Daoy (cell line): ENCODE results near the gene ELMO1. TPM values are rescaled to one million over a fixed set of nuclear protein-coding genes. Genes with fewer than 3 reads are reported as not detected.

ENCODE experiments used
- DNase-seq: peaks from one replicate; pipeline ENCODE4 v3.0.0-alpha.2; 2015; ENCODE audit warnings: low read depth
- total RNA-seq: library from RNA; depleted of rRNA; stranded (reverse); fragments of >200 nt; shearing (Covaris generic); gene quantifications from 2 replicates; pipeline ENCODE4 v1.2.3, GENCODE V29; 2014

ELMO1 gene
- total RNA-seq, 1 experiment from 2014 or later, result 7.0 TPM

DNA sequence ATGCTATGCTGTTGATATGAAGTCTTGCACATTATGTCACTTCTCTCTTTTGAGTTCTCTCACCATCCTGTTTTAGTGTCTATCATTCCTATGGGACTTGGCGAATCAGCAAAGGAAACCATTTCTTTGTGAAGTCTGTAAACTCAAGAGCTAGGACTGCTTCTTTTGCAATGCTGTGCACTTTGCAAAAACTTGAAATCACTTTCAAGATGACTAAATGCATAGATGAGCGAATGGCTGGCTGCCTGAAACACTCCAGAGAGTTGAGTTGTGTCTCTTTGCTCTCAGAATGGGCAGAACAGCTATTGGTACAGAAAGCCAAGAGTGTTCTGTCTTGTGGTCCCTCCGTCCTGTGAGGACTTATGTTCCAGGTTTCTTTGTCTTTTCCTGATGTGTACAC lies 18.3 kb upstream of the ELMO1 start:
- no peak for DNase-seq

DNA sequence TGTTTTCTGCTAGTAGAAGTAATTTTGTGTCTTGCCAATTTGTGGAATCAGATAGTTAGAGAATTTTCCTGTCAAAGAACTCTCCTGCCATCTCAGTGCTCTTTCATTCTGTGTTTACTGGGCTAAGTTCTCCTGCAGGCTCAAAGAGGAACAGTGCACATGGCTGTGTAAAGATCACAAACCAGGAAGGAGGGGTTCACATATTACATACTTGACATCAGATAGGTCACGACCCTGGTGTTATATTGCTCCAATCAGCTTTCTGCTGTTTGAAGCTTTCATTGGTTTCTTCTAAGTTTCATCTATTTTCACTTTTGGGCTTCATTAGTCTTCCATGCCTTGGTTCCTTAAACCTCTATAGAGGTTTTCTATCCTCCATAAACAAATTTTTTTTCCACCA lies 13.5 kb upstream of the ELMO1 start:
- no peak for DNase-seq

DNA sequence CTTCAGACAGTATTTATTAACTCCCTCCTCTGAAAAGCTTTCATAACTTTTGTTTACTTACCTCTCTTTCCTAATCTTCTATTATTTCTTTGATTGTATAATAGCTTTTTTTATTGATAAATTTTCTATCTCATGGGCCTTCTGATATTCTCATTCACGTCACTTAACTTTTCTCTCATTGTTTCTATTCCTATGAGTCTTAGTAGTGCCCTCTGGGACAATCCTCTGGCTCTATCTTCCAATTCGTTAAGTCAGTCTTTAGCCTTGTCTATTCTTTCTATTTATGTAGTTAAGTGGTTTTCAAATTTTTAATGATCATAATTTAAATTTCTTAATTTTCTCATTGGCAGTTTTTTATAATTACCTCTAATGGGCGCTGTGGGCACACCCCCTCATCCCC lies 6.4 kb upstream of the ELMO1 start:
- DNase-seq, result no peak

DNA sequence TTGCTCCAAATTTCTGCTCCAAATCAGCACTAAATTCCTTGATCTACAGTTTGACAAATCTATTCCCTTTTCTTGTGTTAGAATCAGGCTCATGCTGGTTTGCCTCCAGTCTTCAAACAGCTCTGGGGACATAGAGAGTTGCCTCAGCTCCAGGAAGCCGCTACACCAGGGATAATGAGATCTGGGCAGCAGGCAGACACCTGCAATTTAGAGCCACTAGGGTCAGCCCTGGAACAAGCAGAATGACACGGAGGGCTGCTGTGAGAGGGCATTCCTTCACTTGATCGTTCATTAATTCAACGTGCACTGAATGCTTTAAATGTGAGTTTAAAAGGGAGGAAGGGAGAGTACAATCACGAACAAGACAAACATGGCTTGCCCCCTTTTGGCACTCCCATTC lies 3.7 kb upstream of the ELMO1 start:
- DNase-seq, result no peak

DNA sequence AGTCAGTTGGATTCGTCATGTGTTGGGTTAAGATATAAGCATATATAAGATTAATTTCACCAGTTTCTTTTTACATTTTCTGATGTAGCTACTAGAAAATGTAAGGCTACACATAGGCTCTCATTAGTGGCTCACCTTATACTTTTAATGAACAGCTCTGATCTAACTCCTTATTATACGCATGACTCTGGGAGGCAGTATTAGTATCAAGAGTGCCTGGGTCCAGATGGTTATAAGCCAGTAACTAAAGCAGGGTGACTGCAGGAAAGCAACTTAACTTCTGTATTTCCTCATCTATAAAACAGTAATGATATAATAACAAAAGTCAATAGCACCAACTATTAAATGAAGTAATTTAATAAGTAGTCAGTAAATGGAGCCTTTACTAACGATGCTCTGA lies 1.4 kb upstream of the ELMO1 start:
- DNase-seq, result no peak

DNA sequence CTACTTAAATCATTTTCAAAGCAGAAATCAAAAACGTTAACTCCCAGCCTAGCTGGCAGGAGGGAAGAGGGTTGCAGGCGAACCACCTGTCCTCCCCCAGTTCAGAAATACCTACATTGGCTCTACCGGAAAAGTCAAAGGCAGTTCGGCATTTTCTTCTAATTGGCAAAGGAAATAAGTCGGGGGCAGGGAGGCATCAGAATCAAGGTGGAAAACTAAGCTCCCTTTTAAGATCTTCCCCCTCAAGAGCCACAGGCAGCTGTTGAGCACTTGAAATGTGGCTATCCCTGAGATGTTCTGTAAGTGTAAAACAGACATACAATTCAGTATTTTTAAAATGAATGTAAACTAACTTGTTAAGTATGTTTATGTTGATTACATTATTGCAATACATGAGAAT lies 957 bp upstream of the ELMO1 start:
- DNase-seq, result no peak

DNA sequence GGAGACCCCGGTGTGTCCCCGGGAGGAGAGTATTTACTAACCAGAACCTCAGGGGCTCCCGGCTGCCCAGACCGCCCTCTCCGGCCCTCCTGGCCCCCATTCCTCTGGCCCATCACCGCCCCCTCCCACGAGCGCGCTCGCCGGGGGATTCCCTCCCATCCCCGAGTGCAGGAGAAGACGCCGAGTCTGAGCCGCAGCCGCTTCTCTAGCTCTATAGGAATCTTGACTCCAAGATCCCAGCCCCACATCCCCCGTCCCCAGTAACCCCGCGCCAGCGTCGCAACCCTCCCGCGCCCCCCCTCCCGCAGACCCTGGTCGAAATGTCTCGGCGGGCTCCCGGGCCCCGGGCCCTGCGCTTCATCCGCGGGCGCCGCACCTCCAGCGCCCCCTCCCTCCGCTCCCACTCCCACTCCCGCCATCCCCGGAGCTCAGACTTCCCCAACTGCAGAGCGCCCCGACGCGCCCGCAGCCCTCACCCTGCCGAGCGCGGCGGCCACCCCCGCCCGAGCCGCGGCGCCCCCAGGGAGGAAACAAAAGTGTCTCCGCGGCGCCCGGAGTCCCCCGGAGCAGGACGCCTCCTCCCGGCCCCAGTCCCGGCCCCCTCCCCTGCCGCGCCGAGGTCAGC lies 541 bp downstream of the ELMO1 start:
- DNase-seq, result peak; percentile 37

DNA sequence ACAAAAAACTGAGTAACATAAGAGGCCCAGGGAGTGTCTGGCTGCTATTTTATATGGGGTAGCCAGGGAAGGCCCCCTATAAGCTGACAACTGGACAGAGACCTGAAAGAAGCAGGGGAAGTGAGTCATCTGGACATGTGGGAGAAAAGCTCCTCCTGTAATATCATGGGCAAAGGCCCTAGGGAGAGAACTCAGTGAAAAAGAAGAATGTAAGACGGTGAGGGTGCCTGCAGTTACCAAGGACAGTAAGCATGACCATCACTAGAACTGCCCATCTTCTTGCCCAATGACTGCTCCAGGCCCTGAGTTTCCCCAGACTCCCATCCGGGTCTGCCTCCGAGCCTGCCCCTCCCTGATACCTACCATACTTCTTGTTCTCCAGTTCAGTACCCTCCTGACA lies 2.3 kb downstream of the ELMO1 start:
- DNase-seq, result peak; percentile 35

DNA sequence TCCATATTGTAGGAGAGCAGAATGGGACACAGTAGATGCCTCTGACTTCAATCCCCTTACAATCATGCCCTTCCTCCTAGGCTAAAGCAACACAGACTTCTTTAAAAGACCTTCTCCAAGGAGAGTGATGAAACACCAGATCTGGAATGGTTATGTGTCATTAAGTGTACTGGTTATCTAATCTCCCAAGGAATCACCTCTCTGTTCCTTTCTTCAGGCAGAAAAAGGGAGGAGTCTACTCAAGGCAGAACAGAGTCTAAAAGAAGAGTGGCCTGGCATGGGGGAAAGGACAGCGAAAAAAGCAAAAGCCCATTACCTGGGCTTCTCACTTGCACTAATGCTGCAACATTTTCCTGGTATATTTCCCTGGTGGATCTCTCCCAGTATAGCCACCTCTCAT lies 2.9 kb downstream of the ELMO1 start:
- DNase-seq, result no peak

DNA sequence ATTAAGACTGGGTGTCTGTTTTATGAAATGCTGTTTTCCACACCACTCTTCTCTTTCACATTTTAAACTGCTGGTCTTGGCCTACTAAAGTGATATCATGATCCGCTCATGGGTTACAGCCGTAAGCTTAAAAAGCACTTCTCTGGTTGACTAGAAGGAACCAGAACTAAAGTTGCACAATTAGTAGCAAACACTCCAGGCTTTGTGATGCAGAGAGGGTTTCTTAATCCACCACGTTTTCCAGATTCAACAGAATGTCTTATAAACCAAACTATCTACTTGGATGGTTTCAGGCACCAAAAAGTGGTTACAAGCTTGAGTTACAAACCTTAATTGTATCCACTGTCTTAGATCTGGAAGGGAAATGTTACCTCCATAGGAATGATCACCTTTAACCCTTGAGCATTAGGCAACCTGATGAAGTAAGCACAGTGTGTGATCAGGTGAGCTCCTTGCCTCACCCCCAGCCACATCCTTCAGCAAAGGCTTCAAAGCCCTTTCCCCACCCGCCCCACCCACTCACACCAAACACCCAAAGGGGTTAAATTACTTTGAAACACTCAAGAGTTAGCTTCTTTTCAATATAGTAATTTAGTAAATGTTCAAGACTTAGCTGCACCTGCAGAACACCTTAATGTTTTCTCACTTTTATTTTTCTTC lies 3.5 kb downstream of the ELMO1 start:
- no peak for DNase-seq

DNA sequence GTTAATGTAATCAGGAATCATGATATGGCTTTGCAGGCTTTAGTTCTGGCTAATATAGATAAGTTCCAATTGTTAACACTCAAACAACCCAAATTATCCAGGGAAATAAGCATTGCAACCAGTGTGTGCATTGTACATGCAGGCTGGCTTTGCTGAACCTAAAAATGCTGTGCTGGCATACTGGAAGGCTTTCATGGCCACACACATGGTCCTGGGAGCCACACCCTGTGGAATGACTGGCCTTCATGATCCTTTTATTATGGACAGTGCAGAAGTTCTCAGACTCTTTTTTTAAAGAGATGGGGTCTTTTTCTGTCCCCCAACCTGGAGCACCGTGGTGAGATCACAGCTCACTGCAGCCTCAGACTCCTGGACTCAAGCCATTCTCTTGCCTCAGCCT lies 5.0 kb downstream of the ELMO1 start:
- DNase-seq, result no peak

DNA sequence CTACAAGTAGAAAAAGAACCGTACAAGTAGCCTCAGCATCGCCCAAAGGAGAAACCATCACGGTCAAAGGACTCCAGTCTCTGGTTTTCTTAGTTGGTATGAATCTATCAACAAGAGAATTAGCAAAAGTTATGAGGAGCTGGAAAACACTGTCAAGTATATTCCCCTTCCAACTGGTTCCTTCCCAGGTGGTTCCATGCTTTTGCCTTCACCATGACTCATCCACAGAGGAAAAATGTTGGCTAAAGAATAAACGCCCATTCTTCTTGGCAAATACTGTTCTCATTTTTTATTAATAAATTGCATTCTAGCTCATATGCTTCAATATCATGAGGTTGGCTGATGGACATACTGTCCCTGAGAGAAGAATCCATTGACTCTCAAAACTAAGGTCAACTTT lies 6.4 kb downstream of the ELMO1 start:
- DNase-seq, result no peak

DNA sequence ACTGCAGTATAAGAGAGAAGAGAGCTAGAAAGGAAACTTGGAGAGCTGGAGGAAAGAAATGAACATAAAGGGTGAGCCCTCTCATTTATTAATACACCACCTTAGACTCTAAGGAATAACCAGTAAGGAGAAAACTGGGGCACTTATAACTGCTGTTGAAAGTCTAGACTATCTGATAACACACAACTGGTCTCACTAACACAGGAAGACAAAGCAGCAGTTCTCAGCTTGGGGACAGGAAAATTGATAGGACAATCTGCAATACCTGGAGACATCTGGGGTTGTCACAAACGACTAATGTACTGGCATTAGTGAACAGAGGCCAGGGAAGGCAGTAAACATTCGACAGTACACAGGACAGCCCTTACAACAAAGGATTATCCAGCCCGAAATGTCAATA lies 6.8 kb downstream of the ELMO1 start:
- DNase-seq, result no peak

DNA sequence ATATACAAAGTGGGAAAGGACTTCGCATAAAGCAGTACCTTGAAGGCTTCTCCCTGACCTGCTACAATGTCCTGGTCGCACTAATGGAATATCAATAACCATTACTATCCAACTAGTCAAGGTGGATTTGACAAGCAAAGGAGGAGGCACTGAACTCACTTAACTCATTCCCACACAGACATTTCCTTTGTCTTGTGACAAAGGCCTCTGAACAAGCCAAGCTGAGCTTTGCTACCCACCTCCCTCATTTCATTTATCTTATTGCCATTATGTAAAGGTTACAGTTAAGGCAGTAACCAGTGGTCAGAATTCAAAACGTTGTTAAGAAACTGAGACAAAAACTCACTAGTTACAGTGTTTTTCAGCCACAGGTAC lies 7.3 kb downstream of the ELMO1 start:
- DNase-seq, result no peak

DNA sequence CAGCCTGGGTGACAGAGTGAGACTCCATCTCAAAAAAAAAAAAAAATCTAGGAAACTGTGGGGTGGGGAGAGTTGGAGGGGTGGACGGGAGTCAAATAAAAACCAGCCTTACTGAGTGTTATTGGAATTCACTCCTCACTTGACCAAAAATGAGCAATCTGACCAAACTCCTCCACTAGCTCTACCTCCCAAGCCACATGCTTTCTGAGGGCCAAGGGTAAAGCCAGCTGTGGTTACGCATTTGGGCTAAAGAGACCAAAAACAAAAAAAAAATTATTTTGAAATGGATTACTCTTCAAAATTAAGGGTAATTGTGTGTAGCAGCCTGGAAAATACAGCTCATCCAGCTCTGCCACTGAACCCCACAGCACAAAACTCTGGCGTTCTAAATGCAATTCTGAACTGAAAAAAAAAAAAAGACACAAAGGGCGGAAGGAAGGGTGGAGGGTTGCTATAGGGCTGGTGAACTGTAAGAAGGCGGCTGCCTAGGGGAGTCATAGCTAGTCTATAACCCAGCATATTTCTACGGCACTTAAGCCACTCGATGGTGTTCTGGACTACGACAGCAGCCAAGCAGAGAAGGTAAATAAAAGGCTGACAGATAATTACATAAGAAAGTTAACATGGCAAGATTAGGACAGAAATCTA lies 7.8 kb downstream of the ELMO1 start:
- no peak for DNase-seq

DNA sequence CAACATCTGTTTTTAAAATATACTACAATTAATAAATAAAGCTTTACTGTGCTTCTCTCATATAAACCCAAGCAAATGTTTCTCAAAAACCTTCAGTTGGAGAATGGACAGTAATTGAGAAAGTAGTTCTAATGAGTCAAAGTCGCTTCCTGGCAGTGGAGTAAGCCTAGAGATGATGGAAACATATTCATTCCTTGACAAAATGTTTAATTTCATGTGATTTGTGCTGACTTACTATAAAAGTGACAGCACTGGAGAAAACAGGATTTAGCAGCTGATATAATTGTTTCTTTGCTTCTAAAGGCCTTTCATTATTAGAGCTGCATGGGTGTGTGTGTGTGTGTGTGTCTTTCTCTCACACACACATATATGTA lies 9.0 kb downstream of the ELMO1 start:
- no peak for DNase-seq

DNA sequence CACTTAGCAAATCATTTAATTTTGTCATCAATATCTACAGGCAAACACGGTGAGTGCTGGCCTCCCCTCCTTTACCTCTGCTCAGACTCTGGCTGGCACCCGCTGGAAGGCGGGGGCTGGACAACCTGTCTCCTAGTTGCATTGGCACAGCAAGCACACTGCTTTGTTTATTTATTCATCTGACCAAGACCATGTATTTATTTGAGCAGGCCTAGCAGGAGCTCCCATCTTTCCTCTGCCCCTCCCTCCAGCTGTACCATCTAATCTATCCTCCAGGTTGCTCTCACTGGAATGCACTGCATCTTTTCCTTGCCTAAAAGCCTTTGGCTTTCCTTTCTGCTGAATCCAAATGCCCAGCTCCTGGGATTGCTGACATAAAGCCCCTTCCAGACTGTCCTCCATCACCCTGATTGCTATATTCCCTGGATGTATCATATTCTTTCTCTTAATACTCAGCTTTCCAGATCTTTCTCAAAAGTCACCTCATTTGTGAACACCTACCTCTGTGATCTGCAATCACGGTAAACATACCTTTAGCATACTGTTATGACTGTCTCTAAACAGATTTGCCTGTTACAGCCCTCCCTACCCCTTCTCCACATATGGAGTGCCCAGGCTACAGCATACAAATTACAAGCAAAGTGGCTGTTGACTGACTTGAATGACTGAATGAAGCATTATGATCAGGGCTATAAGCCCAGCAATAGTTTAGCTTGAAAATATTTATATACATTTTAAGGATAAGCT lies 9.6 kb downstream of the ELMO1 start:
- DNase-seq, result peak; percentile 12

DNA sequence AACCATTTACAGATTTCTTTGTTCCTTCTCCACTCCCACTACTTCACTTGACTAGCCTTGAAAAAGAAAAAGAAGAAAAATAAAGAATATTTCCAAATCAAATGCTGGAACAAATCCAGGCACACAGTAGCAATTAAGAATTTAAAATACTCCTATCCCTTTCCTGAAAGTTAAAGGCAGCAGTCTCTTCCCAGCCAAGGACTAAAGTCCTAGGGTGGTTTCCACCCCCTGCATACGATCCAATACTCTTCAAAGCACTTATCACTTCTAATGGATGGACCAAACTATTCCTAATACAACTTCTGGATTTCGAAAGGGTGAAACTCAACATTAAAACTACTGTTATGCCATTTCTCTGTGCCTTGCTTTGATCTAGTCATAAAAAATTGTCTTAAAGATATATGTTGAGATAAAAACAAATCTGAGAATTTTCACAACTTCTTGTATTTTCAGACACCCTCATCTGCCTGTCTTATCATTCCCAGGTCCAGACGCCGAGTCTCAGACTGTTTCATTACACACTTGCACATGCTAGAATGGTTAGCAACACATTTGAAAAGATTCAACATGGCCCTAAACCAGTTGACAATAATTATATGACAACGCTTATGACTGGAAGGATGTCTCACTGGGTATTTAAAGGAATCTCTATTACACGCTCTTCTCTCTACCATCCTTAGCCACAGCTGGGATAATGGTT lies 13.4 kb downstream of the ELMO1 start:
- no peak for DNase-seq

DNA sequence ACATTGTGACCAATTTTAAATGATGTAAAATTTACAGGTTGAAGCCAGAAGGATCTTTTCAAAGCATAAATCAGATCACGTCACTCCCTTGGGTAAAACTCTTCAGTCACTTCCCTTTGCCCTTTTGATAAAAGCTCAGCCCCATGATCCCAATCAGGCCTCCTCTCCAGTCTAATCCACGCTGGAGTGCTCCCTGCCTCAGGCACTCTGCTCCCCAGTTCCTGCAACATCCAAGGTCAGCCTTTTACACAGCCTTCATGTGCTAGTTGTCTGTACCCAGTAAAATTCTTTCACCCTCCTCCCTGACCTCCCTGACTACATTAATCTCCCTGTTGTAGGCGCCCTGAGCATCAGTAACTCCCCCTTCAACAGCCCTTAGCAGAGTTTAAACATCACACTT lies 14.1 kb downstream of the ELMO1 start:
- DNase-seq, result no peak

DNA sequence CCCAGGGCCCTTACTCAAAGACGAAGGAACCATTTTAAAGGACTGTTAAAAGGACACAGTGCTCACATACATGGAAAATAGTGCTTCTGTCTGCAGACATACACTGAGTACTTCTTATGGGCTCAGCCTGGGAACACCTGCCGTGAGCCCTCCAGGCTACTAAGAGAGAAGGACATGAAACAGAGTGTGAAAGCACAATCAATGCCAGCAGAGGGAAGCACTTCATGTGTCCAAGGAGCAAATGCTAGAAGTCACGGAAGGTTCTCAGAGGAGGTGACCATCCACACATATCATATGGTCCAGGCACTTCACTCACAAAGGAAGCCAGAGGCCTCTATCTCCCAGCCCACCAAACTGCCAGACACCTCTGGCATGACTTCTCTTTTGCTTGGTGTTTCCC lies 15.5 kb downstream of the ELMO1 start:
- DNase-seq, result peak; percentile 31

DNA sequence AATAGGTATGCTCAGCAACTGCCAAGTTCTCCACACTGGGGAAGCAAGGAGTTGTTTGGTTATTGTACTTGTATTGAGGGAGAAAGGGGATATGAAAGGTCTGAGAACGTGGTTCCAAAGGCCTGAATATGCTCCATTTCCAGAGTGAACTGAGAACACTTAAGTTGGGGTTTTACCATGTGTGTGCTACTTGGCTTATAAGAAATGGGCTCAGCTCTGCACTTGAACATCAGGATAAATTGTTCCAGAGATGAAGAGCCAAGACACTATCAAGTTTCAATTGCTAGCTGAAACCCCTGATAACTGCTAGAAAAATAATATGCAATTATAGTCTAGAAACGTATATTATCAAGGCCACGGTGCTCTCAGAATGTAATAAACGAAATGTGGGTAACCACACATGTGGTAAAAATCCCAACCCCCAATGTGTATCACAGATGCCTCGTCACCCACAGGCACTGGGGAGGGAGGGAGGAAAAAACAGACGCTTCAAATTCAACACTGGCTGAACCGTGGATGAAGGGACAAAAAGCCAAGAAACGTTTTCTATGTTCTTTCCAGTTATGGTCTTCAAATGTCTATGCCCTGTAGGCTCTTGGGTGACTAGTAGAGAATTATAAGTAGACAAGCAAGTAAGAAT lies 16.3 kb downstream of the ELMO1 start:
- peak; percentile 21 for DNase-seq

DNA sequence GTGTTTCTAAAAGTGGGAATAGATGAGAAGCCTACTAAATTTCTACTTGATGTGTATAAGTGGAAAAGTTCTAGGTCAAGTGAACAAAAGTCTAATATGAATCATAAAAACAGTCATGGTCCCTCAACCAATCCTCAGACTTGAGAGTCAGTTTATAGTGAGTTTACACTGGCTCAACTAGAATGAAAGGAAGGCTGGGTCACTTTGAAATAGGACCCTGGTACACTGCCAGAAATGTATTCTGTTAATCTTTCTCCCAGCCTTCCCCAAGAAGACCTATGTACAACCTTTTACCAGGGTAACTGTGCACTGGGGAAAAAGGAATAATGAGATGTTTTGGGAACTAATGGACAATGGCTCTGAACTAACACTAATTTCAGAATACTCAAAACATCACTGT lies 17.3 kb downstream of the ELMO1 start:
- DNase-seq, result no peak
